HFFc6 (cell line): Measurements from ENCODE around the gene ARSK. TPM values are rescaled to one million over a fixed set of nuclear protein-coding genes. Genes with fewer than 3 reads are reported as not detected.

Experiments used
- DNase-seq: peaks from one replicate; pipeline ENCODE4 v3.0.0-alpha.2; 2018
- H3K27ac Mint-ChIP-seq: 2 replicates; pipeline ENCODE4 v1.8.0; 2020; ENCODE audit warnings: mild to moderate bottlenecking, mixed read lengths
- H3K27me3 Mint-ChIP-seq: 2 replicates; pipeline ENCODE4 v1.8.0; 2021; ENCODE audit warnings: mild to moderate bottlenecking, moderate library complexity, mixed read lengths; ENCODE audit not compliant: insufficient read depth
- H3K36me3 Mint-ChIP-seq: 2 replicates; pipeline ENCODE4 v1.8.0; 2021; ENCODE audit warnings: low read depth, mixed read lengths
- H3K4me1 Mint-ChIP-seq: 2 replicates; pipeline ENCODE4 v1.8.0; 2020; ENCODE audit warnings: low read depth, mixed read lengths
- H3K4me3 Mint-ChIP-seq: 2 replicates; pipeline ENCODE4 v1.8.0; 2020; ENCODE audit warnings: mild to moderate bottlenecking, moderate library complexity, mixed read lengths
- H3K9me3 Mint-ChIP-seq: 2 replicates; pipeline ENCODE4 v1.8.0; 2020; ENCODE audit warnings: mild to moderate bottlenecking, mixed read lengths
- CTCF ChIP-seq: fragments of 200-600 bp; sonication (generic); IDR thresholded peaks from 2 replicates; pipeline ENCODE4 v1.5.0; 2021; ENCODE audit warnings: antibody characterized with exemption, mild to moderate bottlenecking
- total RNA-seq, 6 experiments: library from RNA; stranded (reverse); fragmentation: NEBNext Ultra II Directional; extraction: Animal tissue kit (Norgen Biotek cat#: 25700); gene quantifications; 2 replicates in 1 of 6; 3 replicates in 5 of 6; pipeline ENCODE4 v1.2.3, GENCODE V29; 2021

Gene ARSK
- total RNA-seq, 6 experiments from 2014 or later: 11.6 to 19.7 (median 17.3) TPM

- no peak for DNase-seq
- TF ChIP-seq CTCF: no peak
- no peak overlapping the region for H3K27ac Mint-ChIP-seq
- no peak overlapping the region for H3K4me3 Mint-ChIP-seq
- peaks cover 19% of the 10 kb centered on the region for H3K4me1 Mint-ChIP-seq
- H3K27me3 Mint-ChIP-seq: no peaks in the 10 kb centered on the region; the same call in 1 of the 2 replicates
- H3K36me3 Mint-ChIP-seq: peaks cover 41% of the 10 kb centered on the region
- no peaks in the 10 kb centered on the region for H3K9me3 Mint-ChIP-seq
These were observed 17.1 kb downstream of the ARSK start for GRCh38 chr5:95572016-95572415.

- Mint-ChIP-seq H3K9me3 (no peaks in the 10 kb centered on the region), H3K4me3 (no peak overlapping the region), H3K27me3 (no peaks in the 10 kb centered on the region), H3K36me3 (peaks cover 24% of the 10 kb centered on the region), H3K27ac (no peak overlapping the region), H3K4me1 (peaks cover 14% of the 10 kb centered on the region)
- TF ChIP-seq CTCF: no peak
- DNase-seq: no peak
These were observed 26.7 kb downstream of the ARSK start for GRCh38 chr5:95581576-95581975.

GRCh38 chr5:95583992-95584391, 29.1 kb downstream of the ARSK start:
- Mint-ChIP-seq H3K4me3 (no peak overlapping the region), H3K9me3 (no peaks in the 10 kb centered on the region), H3K4me1 (peaks cover 14% of the 10 kb centered on the region), H3K27me3 (no peaks in the 10 kb centered on the region), H3K27ac (no peak overlapping the region), H3K36me3 (peaks cover 27% of the 10 kb centered on the region)
- no peak for TF ChIP-seq CTCF
- DNase-seq: no peak

- peaks cover 16% of the 10 kb centered on the region for H3K36me3 Mint-ChIP-seq
- no peak for TF ChIP-seq CTCF
- no peaks in the 10 kb centered on the region for H3K27me3 Mint-ChIP-seq
- peak overlapping the region; percentile 81 for H3K27ac Mint-ChIP-seq
- DNase-seq: no peak
- no peaks in the 10 kb centered on the region for H3K9me3 Mint-ChIP-seq
- H3K4me1 Mint-ChIP-seq: peaks cover 37% of the 10 kb centered on the region
- peak overlapping the region; percentile 35; the same call in 1 of the 2 replicates for H3K4me3 Mint-ChIP-seq
These were observed 36.0 kb downstream of the ARSK start for GRCh38 chr5:95590880-95591279.

GRCh38 chr5:95591490-95591901, 36.6 kb downstream of the ARSK start:
- no peaks in the 10 kb centered on the region for H3K27me3 Mint-ChIP-seq

More at GRCh38 chr5:95591490-95591901, 36.6 kb downstream of the ARSK start:
- peak overlapping the region; percentile 11; the same call in 1 of the 2 replicates for H3K4me3 Mint-ChIP-seq
- peaks cover 16% of the 10 kb centered on the region for H3K36me3 Mint-ChIP-seq
- DNase-seq: peak; percentile 89
- no peaks in the 10 kb centered on the region for H3K9me3 Mint-ChIP-seq
- peaks cover 42% of the 10 kb centered on the region for H3K4me1 Mint-ChIP-seq
- H3K27ac Mint-ChIP-seq: peak overlapping the region; percentile 81
- TF ChIP-seq CTCF: no peak
